ENCODE measurements around the gene SCAMP2.

SCAMP2 gene

GRCh38 chr15:74857671-74858368 is 15.3 kb downstream of the SCAMP2 start:
- no peak for DNase-seq

DNA sequence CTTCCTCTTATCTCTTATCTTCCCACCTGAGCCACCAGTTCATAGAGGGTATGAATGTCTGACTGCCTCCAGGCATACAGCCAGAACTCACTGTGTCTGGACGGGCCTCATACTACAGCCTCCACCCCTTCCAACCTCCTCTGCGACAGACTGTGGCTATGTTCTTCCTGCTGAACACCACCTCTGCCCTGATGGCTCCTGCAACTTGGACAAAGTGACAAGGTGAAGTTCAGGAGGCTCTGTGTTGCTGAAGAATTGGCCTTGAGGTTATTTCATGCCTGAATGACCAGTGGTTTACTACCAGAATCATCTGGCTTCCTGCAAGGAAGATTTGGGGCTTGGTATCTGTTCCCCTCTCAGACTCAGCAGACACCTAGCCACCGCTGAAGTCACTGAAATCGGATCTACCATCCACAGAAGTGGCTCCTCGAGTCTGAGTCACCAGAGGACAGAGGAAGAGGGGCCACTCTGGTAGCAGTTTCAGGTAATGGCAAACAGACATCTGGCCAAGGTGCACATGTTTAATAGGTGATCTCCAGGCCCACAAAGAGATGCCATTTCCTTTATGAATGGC is 16.0 kb downstream of the SCAMP2 start:
- DNase-seq: no peak

GRCh38 chr15:74856537-74856936 is 16.6 kb downstream of the SCAMP2 start:
- DNase-seq: no peak

GRCh38 chr15:74855857-74856256 is 17.3 kb downstream of the SCAMP2 start:
- DNase-seq: no peak

GRCh38 chr15:74854453-74855022 is 18.6 kb downstream of the SCAMP2 start:
- DNase-seq: no peak

DNA sequence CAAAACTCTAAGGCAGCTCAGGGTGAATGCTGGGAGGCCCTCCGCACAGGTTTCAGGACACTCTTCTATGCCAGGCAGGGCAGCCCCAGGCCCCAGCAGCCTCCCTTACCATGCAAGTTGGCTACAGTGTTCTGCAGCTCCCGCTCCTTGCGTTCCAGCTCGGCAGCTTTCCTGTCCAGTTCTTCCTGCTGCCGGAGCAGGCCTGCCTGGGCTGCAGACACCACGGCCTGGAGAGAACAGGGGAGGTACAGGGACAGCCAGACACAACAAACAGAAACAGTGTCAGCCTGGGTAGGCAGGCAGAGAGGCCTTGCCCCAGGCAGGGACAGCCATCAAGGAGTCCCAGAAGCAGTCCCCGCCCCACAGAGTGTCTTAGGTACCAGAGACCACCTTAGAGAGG is 21.2 kb downstream of the SCAMP2 start:
- DNase-seq: no peak

DNA sequence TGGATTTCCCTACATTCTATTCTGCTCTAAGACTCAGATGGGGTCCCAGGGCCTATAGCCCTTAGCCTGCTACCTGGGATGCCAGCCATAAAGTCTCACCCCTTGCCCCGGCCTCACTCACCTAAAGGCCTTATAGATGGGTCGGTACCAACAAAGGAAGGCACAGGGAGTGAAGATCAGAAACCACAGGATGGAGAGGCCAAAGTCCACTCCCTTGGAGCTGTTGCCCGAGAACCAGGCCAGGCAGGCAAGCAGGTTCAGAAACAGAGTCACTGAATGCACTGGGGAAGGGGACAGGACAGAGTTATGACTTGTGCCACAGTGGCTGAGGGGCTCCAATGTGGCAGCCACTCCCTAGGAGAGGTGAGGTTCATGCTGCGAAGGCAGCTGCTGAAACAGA is 22.8 kb downstream of the SCAMP2 start:
- no peak for DNase-seq

DNA sequence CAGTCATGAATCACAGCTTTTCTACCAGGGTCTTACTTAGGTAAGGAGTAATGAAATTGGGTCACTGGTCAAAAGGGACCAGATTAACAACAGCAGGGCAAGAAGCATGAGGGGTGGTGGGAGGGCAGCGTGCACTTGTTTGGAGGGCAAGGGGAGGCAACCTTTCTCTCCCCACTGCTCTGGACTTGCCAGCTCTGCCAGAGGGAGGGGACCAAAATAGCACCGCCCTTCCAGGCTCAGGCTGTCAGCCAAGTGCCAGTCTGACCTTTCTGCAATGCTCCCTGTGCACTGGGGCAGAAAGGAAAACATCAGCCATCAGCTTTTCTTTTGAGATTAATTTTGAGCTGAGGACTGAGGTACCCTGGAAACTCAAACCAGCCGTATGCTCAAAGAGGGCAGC is 25.7 kb downstream of the SCAMP2 start:
- no peak for DNase-seq

- DNase-seq: no peak
Measured at GRCh38 chr15:74845581-74845980, 27.6 kb downstream of the SCAMP2 start.

DNA sequence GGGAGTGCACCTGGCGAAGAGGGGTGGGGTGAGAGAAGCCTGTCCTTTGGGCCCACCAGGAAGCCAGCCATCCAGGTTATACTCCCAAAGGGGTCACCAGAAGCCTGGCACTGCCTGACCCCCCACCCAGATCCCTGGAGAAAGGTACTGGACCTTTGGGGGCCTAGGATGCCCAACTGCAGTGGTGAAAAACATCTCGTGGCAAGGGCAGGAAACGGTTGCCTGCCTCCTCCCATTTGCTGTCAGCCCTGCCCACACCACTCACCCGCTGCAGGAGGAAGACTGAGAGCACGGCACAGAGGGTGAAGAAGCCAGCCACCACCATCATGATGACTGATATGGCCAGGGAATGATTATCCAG is 28.0 kb downstream of the SCAMP2 start:
- peak; percentile 37 for DNase-seq

- no peak for DNase-seq
Measured at GRCh38 chr15:74844319-74845207, 28.6 kb downstream of the SCAMP2 start.

GRCh38 chr15:74843891-74844299 is 29.3 kb downstream of the SCAMP2 start:
- DNase-seq: no peak

DNA sequence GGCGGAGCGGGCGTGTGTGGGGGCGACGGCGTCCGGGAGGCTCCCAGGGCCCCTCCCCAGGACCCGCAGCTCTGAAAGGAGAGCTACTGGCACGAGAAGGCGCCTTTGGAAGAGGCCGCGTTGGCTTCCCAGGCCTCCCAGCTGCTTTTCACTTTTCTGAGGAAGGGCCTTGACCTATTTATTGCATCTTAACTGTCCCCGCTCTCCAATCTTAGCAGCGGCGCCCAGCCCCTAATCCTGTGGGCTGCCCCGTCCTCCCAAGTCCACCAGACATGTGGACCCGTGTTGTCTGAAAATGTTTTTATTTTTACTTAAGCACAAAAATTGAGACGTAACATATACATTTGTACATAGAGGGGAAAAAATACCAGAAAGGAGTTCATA is 29.7 kb downstream of the SCAMP2 start:
- no peak for DNase-seq

GRCh38 chr15:74842581-74843444 is 30.4 kb downstream of the SCAMP2 start, which contains the start of gene ULK3:
Gene ULK3 (minus strand): TSS chr15:74843156. CDS start chr15:74843105, 51 bp downstream.
- peak; percentile 91 for DNase-seq

GRCh38 chr15:74841891-74842373 is 31.2 kb downstream of the SCAMP2 start:
- no peak for DNase-seq

DNA sequence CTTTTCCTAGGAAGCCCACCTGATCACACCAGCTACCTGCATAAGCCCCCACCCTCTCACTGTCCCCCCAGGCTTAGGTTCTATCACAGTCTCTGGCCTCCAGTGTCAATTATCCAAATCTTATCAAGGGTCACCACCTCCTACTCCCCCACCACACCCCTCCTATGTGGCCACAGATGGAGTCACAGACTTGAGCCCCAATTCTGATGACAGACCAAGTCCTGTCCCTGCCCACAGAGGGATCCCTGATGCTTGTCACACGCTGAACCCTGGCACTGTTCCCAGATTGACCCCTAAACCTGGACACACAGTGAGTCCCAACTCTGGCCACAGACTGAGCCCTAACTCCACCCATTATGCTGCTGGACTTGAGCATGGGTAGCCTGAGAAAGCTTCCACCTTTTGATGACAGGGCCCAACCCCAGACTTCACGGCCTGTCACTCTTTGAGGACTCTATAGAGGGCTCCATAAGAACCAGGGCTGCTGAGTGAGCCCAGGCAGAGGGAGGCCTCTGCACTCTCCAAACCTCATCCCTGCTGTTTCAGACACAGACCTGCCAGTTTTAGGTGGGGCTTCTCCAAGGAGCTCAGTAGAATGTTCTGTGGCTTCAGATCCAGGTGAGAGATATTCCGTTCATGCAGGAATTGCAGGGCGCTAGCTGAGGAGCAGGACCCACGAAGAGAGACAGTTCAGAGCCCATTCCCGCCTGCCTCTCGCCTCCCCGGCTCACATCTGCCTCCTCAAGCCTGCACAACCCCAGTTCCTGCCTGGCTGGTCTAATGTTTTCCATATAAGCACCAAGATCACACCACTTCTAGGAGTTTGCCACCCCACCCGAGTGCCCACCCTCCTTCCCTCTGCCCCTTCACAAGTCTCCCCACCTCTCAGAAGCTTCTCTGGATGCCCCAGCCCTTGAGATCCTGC is 32.1 kb downstream of the SCAMP2 start:
- no peak for DNase-seq

DNA sequence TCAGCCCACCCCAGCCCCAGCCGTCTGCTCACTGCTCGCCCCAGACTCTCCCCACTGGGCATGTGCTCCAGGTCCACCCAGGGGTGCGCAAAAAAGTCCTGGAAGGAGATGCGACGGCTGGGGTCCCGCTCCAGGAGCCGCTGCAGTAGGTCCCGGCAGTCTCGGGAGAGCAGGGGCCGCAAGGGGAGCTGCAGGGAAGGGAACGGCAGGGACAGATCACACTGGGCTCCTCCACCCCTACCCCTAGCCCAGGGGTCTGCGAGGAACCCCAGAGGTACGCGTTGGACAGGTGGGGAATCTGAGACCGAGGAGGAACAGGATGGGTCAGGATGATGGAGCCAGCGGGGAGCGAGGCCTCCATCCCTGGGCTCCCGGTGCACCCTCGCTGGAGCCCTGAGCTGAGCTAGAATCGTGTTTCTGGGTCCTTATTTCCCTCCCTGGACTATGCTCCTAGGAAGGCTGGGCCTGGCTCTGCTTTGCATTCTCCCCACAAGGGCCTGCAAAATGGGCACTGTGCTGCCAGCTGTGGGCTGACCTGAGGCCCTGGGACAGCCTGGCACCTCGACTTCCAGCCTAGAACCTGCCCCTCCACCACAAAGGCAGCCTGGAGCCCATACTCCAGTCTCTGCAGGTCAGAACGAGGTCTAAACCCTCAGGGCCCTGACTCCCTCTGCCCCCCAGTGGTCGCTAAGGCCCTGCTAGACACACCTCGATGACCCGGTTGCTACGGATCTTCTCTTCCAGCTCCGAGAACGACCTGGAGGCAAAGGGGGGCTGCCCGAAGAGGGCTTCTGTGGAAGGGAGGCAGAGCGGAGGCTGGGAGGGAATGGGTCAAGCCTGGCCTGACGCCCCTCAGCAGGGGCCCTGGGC is 33.4 kb downstream of the SCAMP2 start:
- no peak for DNase-seq

DNA sequence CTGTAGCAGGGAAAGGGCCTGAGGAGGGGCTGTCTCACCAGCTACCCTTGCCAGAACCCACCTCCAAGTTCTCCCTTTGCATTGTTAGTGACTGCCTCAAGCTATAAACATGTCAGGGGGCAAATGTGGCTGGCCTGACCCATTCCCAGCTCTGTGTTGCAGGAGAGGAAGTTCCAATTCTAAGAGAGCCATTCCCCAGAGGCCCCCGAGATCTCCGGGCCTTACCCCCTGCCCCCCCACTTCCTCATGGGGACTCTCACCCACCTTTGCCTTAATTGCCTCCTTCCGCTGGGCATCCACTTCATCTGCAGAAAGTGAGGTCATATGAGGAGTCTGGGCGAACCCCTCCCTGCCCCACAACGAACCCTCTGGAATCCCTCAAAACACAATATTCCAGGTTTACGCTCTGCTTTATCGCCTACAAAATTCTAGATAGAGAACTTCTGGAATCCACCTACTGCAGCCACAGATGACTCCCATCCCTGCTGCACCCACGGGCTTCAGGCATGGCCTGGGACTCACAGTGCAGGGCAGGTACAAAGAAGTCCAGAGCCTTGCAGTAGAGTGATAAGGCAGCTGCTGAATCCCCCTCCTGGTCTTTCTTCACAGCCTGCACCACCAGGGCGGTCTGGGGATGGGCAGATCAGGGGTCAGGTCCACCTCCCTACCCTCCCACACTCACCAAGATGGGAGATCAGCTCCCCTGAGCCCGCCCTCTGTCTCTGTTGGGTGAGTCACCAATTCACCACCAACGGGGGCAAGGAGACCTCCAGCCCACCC is 34.2 kb downstream of the SCAMP2 start:
- no peak for DNase-seq

- no peak for DNase-seq
Measured at GRCh38 chr15:74838137-74838516, 35.0 kb downstream of the SCAMP2 start.

All from CD4-positive, alpha-beta T cell treated with Interferon gamma for 1 hour (primary cell).